GM23248 (cell line): Measurements from ENCODE around the gene TIGD1.

Experiments used
- EZH2 ChIP-seq: fragments of 200-600 bp; sonication (generic); IDR thresholded peaks from 2 replicates; pipeline ENCODE4 v1.6.1; 2018; ENCODE audit warnings: antibody characterized with exemption, mild to moderate bottlenecking; ENCODE audit not compliant: insufficient read depth, poor library complexity, severe bottlenecking
- EZH2phosphoT487 ChIP-seq: fragments of 200-600 bp; sonication (generic); IDR thresholded peaks from 2 replicates; pipeline ENCODE4 v1.6.1; 2018; ENCODE audit warnings: antibody characterized with exemption, moderate library complexity, mild to moderate bottlenecking, low read depth; ENCODE audit not compliant: insufficient read depth

DNA sequence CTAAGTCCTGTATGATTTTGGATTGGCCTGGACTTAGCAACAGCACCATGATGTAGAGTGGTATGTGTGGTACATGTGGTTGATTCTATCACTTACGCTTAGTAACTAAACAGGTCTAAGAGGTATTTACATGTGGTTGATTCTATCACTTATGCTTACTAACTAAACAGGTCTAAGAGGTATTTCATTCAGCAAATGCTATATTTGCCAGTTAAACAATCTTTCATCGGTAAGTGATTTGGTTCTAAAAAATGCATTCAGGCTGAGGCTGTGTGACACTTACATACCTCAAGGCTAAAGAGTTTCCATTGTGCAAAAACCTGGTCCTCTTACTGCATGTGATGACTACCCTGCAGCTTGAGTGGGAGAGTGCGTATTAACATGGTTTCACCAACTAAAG is 13.2 kb upstream of the TIGD1 start:
- TF ChIP-seq EZH2phosphoT487, result 0 out of 2 replicates have a peak, but pooled peaks have one; percentile 52
- TF ChIP-seq EZH2, result no peak
